Activated T-helper 2 cell treated with anti-CD3 and anti-CD28 coated beads, Interferon-gamma antibody, Interleukin-2, Interleukin-4, amounts not matched to agents 10 μg/mL and 5 μg/mL and 100 μg/mL, durations not matched to agents 14 hours and 24 hours and 36 hours (primary cell): ENCODE results near the gene ADIPOQ. TPM values are rescaled to one million over a fixed set of nuclear protein-coding genes. Genes with fewer than 3 reads are reported as not detected.
A peak's percentile ranks its signal among the peaks of the same experiment; 100 is the strongest.
"Not testable (repeated sequence)": the region's sequence is repeated elsewhere in the genome, so short reads cannot be mapped to it uniquely, and the experiment has no call there.

Source experiments
- DNase-seq: peaks from one replicate; pipeline ENCODE4 v3.0.0; 2021; ENCODE audit warnings: low spot score
- H3K27ac Mint-ChIP-seq: one replicate; pipeline ENCODE4 v1.8.0; 2021; ENCODE audit warnings: mixed read lengths
- H3K27me3 Mint-ChIP-seq: one replicate; pipeline ENCODE4 v1.8.0; 2021; ENCODE audit warnings: low read depth, mixed read lengths
- H3K36me3 Mint-ChIP-seq: one replicate; pipeline ENCODE4 v1.8.0; 2021; ENCODE audit warnings: low read depth, mixed read lengths
- H3K4me1 Mint-ChIP-seq: one replicate; pipeline ENCODE4 v1.8.0; 2021; ENCODE audit warnings: low read depth, mixed read lengths
- H3K4me3 Mint-ChIP-seq: one replicate; pipeline ENCODE4 v1.8.0; 2021; ENCODE audit warnings: low read depth, mild to moderate bottlenecking, moderate library complexity, mixed read lengths
- H3K9me3 Mint-ChIP-seq: one replicate; pipeline ENCODE4 v1.8.0; 2021; ENCODE audit warnings: mixed read lengths
- intact Hi-C: fragments of 100-400 bp; cut with micrococcal nuclease; formaldehyde crosslinking; loops from one replicate; pipeline ENCODE4 v1.15.1; 2023
- total RNA-seq: library from RNA; stranded (reverse); gene quantifications from 2 replicates; pipeline ENCODE4 v1.2.3, GENCODE V29; 2022

ADIPOQ gene
- total RNA-seq, 1 donor from 2014 or later: not detected

DNA sequence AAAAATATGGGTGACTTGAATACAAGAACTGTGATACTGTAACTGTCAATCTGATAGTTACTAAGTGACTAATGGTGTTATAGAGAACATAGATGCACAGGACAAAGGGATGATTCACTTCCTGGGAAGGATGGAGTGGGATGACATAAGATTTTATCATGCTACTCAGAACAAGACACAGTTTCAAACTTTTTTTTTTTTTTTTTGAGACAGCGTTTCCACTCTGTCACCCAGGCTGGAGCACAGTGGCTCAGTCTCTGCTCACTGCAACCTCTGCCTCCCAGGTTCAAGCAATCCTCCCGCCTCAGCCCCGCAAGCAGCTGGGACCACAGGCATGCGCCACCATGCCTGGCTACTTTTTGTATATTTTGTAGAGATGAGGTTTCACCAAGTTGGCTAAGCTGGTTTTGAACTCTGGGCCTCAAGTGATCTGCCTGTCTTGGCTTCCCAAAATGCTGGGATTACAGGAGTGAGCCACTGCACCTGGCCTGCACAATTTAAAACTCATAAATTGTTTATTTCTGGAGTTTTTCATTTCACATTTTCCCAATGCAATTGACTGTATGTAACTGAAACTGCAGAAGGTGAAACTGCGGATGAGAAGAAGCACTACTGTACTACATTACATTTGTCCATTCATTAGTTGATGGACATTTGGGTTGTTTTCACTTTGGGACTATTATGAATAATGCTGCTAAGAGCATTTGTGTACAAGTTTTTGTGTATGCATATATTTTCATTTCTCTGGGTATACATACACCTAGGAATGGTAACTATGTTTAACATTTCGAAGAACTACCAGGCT is 40.6 kb downstream of the ADIPOQ start:
- intact Hi-C loops: loop anchor here (1.0 to 5.0 kb wide), 9 partner anchors 26 to 248 kb away; partner anchors contain the start of gene EIF4A2
- Mint-ChIP-seq H3K27me3 (no peaks in the 10 kb centered on the region), H3K27ac (peak overlapping the region; percentile 87), H3K9me3 (no peaks in the 10 kb centered on the region), H3K4me3 (peak overlapping the region; percentile 52), H3K36me3 (peaks cover 2% of the 10 kb centered on the region), H3K4me1 (peaks cover 57% of the 10 kb centered on the region)
- DNase-seq: peak; percentile 47

DNA sequence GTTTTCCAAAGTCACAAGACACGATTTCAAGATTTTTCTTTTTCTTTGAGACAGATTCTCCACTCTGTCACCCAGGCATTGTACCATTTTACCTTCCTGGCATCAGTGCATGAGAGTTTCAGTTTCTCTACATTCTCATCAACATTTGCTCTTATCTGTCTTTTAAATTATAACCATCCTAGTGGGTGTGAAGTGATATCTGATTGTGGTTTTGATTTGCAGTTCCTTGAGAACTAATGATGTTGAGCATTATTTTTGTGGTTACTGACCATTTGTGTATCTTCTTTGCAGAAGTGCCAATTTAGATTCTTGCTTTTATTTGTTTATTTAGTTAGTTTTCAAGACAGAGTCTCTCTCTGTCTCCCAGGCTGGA is 41.2 kb downstream of the ADIPOQ start:
- H3K36me3 Mint-ChIP-seq: peaks cover 2% of the 10 kb centered on the region
- no peaks in the 10 kb centered on the region for H3K9me3 Mint-ChIP-seq

DNA sequence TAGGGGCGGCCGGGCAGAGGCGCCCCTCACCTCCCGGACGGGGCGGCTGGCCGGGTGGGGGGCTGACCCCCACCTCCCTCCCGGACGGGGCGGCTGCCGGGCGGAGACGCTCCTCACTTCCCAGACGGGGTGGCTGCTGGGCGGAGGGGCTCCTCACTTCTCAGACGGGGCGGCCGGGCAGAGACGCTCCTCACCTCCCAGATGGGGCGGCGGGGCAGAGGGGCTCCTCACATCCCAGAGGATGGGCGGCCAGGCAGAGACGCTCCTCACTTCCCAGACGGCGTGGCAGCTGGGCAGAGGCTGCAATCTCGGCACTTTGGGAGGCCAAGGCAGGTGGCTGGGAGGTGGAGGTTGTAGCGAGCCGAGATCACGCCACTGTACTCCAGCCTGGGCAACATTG is 42.4 kb downstream of the ADIPOQ start:
- H3K27me3 Mint-ChIP-seq, DNase-seq, H3K27ac Mint-ChIP-seq, H3K36me3 Mint-ChIP-seq, H3K4me3 Mint-ChIP-seq, H3K9me3 Mint-ChIP-seq: not testable (repeated sequence)
- H3K4me1 Mint-ChIP-seq: peaks cover 47% of the 10 kb centered on the region
- intact Hi-C loops: loop anchor here (5.0 kb wide), 2 partner anchors 38 to 103 kb away; partner anchors contain the start of gene EIF4A2

More for the DNA sequence above, 41.2 kb downstream of the ADIPOQ start:
- DNase-seq: no peak
- Mint-ChIP-seq H3K27ac (peak overlapping the region; percentile 87), H3K27me3 (no peaks in the 10 kb centered on the region), H3K4me1 (peaks cover 57% of the 10 kb centered on the region), H3K4me3 (peak overlapping the region; percentile 52)
- intact Hi-C loops: loop anchor here (1.0 to 5.0 kb wide), 7 partner anchors 26 to 247 kb away; partner anchors contain the start of gene EIF4A2

DNA sequence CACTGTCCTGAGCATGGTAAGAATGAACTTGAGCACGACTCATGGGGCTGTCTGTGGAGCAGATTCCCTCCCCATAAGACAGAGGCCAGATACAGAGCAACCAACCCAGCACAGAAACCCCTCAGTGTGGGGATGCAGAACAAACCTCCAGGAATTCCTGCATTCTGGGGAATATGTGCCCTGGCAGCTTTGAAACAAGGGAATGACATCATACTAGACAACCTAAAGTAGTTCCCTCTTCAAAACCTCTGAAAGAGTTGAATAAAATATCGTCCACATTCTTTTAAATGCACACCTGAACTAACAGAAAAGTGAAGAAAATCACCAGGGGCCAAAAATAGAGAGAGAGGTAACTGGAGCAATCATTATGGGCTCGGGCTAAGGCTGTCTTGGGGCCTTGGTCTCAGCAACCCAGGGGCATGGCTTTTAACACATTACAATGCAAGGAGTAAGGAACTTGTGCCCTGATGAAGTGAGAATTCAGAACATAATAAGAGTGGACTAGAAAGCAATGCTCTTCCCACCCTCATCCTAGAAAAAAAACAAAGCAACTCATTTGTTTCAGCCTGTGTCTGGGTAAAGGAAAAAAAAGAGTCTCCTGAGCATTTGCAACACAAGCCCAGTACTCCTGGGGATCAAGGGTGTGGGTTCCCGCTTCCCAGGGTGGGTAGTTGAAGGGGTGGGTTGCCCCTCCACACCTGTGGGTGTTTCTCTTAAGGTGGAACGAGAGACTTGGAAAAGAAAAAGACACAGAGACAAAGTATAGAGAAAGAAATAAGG is 43.9 kb downstream of the ADIPOQ start:
- intact Hi-C loops: no loop called here
- Mint-ChIP-seq H3K9me3 (no peaks in the 10 kb centered on the region), H3K4me3 (no peak overlapping the region), H3K36me3 (no peaks in the 10 kb centered on the region), H3K27ac (no peak overlapping the region), H3K27me3 (no peaks in the 10 kb centered on the region), H3K4me1 (peaks cover 35% of the 10 kb centered on the region)
- DNase-seq: no peak

DNA sequence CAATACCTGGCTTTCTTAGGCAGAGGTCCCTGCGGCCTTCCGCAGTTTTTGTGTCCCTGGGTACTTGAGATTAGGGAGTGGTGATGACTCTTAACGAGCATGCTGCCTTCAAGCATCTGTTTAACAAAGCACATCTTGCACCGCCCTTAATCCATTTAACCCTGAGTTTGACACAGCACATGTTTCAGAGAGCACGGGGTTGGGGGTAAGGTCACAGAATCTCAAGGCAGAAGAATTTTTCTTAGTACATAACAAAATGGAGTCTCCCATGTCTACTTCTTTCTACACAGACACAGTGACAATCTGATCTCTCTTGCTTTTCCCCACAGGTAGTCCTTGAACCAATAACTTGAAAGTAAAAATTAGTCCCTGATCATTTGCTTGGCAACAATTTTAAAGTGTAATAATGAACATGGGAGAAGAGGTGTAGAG is 45.0 kb downstream of the ADIPOQ start:
- H3K27me3 Mint-ChIP-seq, H3K9me3 Mint-ChIP-seq, H3K36me3 Mint-ChIP-seq, intact Hi-C loops, H3K4me3 Mint-ChIP-seq, H3K27ac Mint-ChIP-seq, DNase-seq: not testable (repeated sequence)
- peaks cover 26% of the 10 kb centered on the region for H3K4me1 Mint-ChIP-seq

DNA sequence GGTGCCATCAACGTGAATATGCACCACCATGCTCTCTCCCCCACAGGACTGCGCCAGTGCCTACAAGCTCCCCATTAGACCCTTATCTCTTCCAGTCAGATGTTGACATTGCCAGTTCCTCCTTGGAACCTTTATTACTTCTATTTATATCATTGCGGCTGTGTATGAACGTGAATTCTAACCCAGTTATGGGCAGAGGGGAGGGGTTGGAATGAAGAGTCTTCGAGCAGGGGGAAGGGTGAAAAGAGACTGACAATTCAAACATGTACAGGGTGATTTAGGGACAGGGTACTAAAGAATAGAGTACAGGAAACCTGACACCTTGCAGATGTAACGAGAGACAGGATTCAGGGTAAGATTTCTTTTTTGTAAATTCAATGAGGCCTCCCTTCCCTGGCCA is 46.1 kb downstream of the ADIPOQ start:
- Mint-ChIP-seq H3K36me3 (no peaks in the 10 kb centered on the region), H3K9me3 (no peaks in the 10 kb centered on the region), H3K4me3 (no peak overlapping the region), H3K27me3 (no peaks in the 10 kb centered on the region), H3K27ac (no peak overlapping the region), H3K4me1 (peaks cover 19% of the 10 kb centered on the region)
- intact Hi-C loops: no loop called here
- no peak for DNase-seq

DNA sequence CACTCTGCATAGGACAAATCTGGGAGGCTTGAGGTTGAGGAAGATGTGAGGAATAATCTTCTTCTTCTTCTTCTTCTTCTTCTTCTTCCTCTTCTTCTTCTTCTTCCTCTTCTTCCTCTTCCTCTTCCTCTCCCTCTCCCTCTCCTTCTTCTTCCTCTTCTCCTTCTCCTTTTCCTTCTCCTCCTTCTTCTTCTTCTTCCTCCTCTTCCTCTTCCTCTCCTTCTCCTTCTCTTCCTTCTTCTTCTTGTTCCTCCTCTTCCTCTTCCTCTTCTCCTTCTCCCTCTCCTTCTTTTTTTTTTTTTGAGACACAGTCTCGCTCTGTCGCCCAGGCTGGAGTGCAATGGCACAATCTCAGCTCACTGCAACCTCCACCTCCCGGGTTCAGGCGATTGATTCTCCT is 47.2 kb downstream of the ADIPOQ start:
- intact Hi-C loops, H3K4me3 Mint-ChIP-seq, H3K36me3 Mint-ChIP-seq, H3K27me3 Mint-ChIP-seq, H3K9me3 Mint-ChIP-seq, H3K27ac Mint-ChIP-seq, DNase-seq: not testable (repeated sequence)
- peaks cover 14% of the 10 kb centered on the region for H3K4me1 Mint-ChIP-seq

DNA sequence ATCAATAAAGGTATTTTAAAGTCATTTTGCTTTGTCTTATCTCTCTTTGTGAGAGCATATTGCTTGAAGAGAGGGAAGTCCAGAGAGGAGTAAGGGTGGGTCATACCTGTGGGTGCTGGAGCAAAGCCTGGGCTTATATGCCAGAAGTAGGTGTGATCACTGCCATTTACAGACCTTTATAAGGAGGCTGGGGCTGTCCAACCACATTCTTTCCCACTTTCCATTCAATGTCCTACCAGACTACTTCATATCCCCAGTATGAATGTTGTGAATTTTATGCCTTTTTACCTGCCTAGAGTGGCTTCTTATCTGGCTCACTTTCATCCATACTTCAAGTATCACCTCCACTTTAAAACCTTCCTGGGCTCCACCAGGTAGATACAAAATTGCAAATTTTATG is 48.4 kb downstream of the ADIPOQ start:
- Mint-ChIP-seq H3K4me1 (peaks cover 8% of the 10 kb centered on the region), H3K4me3 (no peak overlapping the region), H3K9me3 (peaks cover 4% of the 10 kb centered on the region), H3K27me3 (no peaks in the 10 kb centered on the region), H3K27ac (no peak overlapping the region), H3K36me3 (no peaks in the 10 kb centered on the region)
- no peak for DNase-seq
- intact Hi-C loops: no loop called here

DNA sequence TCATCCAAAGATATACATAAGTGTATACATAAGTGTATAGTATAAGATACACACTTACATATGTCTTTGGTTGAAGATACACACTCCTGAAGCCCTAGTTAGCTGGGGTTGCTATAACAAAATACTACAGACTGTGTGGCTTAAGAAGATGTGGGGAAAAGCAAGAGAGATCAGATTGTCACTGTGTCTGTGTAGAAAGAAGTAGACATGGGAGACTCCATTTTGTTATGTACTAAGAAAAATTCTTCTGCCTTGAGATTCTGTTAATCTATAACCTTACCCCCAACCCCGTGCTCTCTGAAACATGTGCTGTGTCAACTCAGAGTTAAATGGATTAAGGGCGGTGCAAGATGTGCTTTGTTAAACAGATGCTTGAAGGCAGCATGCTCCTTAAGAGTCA is 50.6 kb downstream of the ADIPOQ start:
- H3K27ac Mint-ChIP-seq, intact Hi-C loops, H3K9me3 Mint-ChIP-seq, H3K36me3 Mint-ChIP-seq, H3K4me3 Mint-ChIP-seq, H3K27me3 Mint-ChIP-seq, DNase-seq, H3K4me1 Mint-ChIP-seq: not testable (repeated sequence)

DNA sequence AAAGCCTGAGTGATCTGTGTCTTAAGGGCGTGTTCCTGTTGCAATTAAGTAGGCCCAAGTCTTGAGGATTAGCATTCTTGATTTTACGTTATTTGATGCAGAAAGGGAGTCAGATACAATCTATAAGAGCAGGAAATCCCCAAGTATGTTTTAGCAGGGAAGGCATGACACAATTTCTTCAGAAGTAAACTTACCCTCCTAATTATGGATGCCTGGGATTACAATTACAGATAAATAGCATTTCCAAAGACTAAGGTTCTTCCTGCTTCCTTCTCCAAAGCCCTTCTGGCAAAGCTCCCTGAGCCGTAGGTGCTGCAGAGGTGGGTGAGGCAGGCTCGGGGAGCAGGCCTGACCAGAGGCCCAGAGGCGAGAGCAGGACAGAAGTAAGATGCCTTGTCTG is 52.9 kb downstream of the ADIPOQ start:
- H3K36me3 Mint-ChIP-seq: no peaks in the 10 kb centered on the region
- intact Hi-C loops: no loop called here
- no peaks in the 10 kb centered on the region for H3K27me3 Mint-ChIP-seq
- DNase-seq: no peak
- no peak overlapping the region for H3K4me3 Mint-ChIP-seq
- H3K9me3 Mint-ChIP-seq: peaks cover 4% of the 10 kb centered on the region
- H3K27ac Mint-ChIP-seq: no peak overlapping the region
- peaks cover 7% of the 10 kb centered on the region for H3K4me1 Mint-ChIP-seq

DNA sequence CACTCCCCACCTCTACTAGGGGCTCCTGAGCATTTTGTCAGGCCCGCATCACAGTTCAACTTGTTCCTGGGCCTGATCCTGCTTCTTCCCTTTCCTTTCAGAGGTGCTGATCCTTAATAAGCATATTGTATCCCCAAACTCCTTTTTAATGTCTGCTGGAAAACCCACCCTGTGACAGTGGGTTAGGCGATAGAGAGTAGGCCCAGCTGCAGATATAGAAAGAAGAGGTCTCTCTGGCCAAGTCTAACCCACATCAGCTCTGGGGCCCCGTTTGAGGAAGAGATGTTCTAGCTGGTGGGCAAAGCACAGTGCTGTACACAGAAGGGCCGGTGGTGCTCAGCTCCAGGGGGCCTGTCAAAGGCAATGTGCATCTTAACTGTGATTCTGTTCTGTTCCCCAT is 53.5 kb downstream of the ADIPOQ start:
- peaks cover 12% of the 10 kb centered on the region for H3K4me1 Mint-ChIP-seq
- no peak overlapping the region for H3K27ac Mint-ChIP-seq
- no peak for DNase-seq
- H3K36me3 Mint-ChIP-seq: no peaks in the 10 kb centered on the region
- intact Hi-C loops: no loop called here
- H3K27me3 Mint-ChIP-seq: no peaks in the 10 kb centered on the region
- no peak overlapping the region for H3K4me3 Mint-ChIP-seq
- peaks cover 4% of the 10 kb centered on the region for H3K9me3 Mint-ChIP-seq

DNA sequence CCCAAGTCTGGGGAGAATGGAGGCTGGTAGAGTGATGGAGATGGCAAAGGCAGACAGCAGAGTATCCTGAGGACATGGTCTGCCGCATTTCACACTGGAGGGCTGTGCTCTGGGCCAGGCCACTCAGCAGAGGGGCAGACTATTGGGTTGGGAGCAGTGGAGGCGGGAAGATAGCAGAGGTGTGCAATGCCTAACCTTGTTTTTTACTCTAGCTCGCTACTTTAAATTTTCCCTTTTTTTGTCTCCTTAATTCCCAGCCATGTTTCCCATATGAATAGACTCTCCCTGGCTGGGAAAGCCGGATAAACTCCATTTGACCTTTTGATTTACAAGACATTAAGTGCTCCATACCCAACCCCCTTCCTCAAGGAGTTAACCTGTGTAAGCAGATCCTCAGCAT is 54.4 kb downstream of the ADIPOQ start:
- no peak overlapping the region for H3K4me3 Mint-ChIP-seq
- H3K27me3 Mint-ChIP-seq: no peaks in the 10 kb centered on the region
- intact Hi-C loops: no loop called here
- H3K27ac Mint-ChIP-seq: no peak overlapping the region
- no peaks in the 10 kb centered on the region for H3K36me3 Mint-ChIP-seq
- DNase-seq: no peak
- H3K9me3 Mint-ChIP-seq: peaks cover 4% of the 10 kb centered on the region
- H3K4me1 Mint-ChIP-seq: peaks cover 17% of the 10 kb centered on the region

DNA sequence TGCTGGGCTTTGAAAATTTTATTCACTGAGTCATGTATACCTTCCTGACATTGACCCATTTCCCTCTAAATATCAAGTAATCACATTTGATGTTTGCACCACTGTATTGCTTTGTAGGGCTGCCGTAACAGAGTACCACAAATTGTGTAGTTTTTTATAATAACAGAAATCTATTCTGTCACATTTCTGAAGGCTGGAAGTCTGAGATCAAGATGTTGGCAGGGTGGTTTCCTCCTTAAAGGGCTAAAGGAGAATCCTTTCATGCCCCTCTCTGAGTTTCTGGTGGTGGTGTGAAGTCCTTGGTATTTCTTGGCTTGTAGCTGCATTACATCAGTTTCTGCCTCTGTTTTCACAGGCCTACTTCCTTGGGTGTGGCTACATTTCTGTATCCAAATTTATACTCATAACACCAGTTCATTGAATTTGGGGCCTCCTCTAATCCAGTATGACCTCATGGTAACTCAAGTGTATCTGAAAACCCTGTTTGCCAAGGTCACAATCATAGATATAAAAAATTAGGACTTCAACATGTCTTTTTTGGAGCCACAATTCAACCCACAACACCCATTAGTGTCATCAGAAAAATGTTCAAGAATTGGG is 58.7 kb downstream of the ADIPOQ start:
- no peak for DNase-seq
- H3K27me3 Mint-ChIP-seq: no peaks in the 10 kb centered on the region
- H3K36me3 Mint-ChIP-seq: peaks cover 27% of the 10 kb centered on the region
- intact Hi-C loops: no loop called here
- peaks cover 24% of the 10 kb centered on the region for H3K4me1 Mint-ChIP-seq
- no peak overlapping the region for H3K27ac Mint-ChIP-seq
- peaks cover 35% of the 10 kb centered on the region for H3K9me3 Mint-ChIP-seq
- no peak overlapping the region for H3K4me3 Mint-ChIP-seq
